ENCODE data around the gene TSPAN11.

Gene TSPAN11

GRCh38 chr12:30989754-30990153 is 63.2 kb downstream of the TSPAN11 start:
- Histone ChIP-seq H3K4me3 (ENCODE audit: low read depth, low read length, poor library complexity, severe bottlenecking) (no peak overlapping the region), H3K4me1 (ENCODE audit: insufficient read depth, low read length, severe bottlenecking) (peaks cover 43% of the 10 kb centered on the region), H3K36me3 (ENCODE audit: insufficient read depth, low read length) (no peaks in the 10 kb centered on the region), H3K27ac (ENCODE audit: low read depth, low read length, poor library complexity, severe bottlenecking) (peak overlapping the region; percentile 53), H3K9me2 (ENCODE audit: low read depth, low read length) (no peaks in the 10 kb centered on the region), H2AFZ (ENCODE audit: low read length) (no peak overlapping the region), H3K27me3 (ENCODE audit: insufficient read depth, low read length) (no peaks in the 10 kb centered on the region), H3K9ac (ENCODE audit: low read length) (no peak overlapping the region; the same call in 1 of the 2 replicates), H3K9me3 (ENCODE audit: low read length) (no peaks in the 10 kb centered on the region), H4K20me1 (ENCODE audit: insufficient read depth, low read length) (no peaks in the 10 kb centered on the region), H3K79me2 (ENCODE audit: insufficient read depth, low read length) (no peaks in the 10 kb centered on the region), H3F3A (ENCODE audit: insufficient read depth, low read length) (no peaks in the 10 kb centered on the region), H3K4me2 (ENCODE audit: low read length) (no peak overlapping the region; the same call in 1 of the 2 replicates)
- TF ChIP-seq CTCF (IDR thresholded peaks at IDR 0.05; ENCODE audit: low read length) (peak; percentile 81), EZH2 (IDR thresholded peaks at IDR 0.05; ENCODE audit: borderline replicate concordance, low read length) (no peak)

DNA sequence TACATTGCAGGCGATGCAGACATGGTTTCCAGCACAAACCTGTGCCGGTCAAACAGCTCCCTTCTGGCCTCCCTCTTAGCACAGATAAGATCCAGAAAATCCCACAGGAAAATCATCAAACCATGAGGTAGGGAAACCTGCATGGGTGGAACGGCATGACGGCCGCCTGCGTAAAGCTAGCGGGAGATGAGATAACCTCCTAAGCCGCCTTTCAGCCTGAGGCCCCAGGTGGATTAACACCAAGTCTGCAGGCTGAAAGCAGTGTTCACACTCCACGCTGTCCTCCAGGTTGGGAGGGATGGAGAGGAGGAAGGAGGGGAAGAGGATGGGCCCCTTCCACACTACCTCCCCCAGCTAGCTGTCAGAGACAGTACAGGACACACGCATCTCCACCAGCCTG is 63.8 kb downstream of the TSPAN11 start:
- Histone ChIP-seq H3K79me2 (ENCODE audit: insufficient read depth, low read length) (no peaks in the 10 kb centered on the region), H3K9me3 (ENCODE audit: low read length) (no peaks in the 10 kb centered on the region), H2AFZ (ENCODE audit: low read length) (no peak overlapping the region), H3K9ac (ENCODE audit: low read length) (no peak overlapping the region), H3K9me2 (ENCODE audit: low read depth, low read length) (no peaks in the 10 kb centered on the region), H3K4me1 (ENCODE audit: insufficient read depth, low read length, severe bottlenecking) (peaks cover 43% of the 10 kb centered on the region), H3K4me2 (ENCODE audit: low read length) (no peak overlapping the region), H3F3A (ENCODE audit: insufficient read depth, low read length) (no peaks in the 10 kb centered on the region), H3K27me3 (ENCODE audit: insufficient read depth, low read length) (no peaks in the 10 kb centered on the region), H3K27ac (ENCODE audit: low read depth, low read length, poor library complexity, severe bottlenecking) (no peak overlapping the region), H4K20me1 (ENCODE audit: insufficient read depth, low read length) (no peaks in the 10 kb centered on the region), H3K4me3 (ENCODE audit: low read depth, low read length, poor library complexity, severe bottlenecking) (no peak overlapping the region), H3K36me3 (ENCODE audit: insufficient read depth, low read length) (no peaks in the 10 kb centered on the region)
- TF ChIP-seq CTCF (IDR thresholded peaks at IDR 0.05; ENCODE audit: low read length) (no peak), EZH2 (IDR thresholded peaks at IDR 0.05; ENCODE audit: borderline replicate concordance, low read length) (no peak)

GRCh38 chr12:30990776-30991175 is 64.2 kb downstream of the TSPAN11 start:
- Histone ChIP-seq H3K4me3 (ENCODE audit: low read depth, low read length, poor library complexity, severe bottlenecking) (no peak overlapping the region), H3K79me2 (ENCODE audit: insufficient read depth, low read length) (no peaks in the 10 kb centered on the region), H3K4me1 (ENCODE audit: insufficient read depth, low read length, severe bottlenecking) (peaks cover 43% of the 10 kb centered on the region), H3K36me3 (ENCODE audit: insufficient read depth, low read length) (no peaks in the 10 kb centered on the region), H3K9ac (ENCODE audit: low read length) (no peak overlapping the region), H3K4me2 (ENCODE audit: low read length) (no peak overlapping the region), H4K20me1 (ENCODE audit: insufficient read depth, low read length) (no peaks in the 10 kb centered on the region), H3K27ac (ENCODE audit: low read depth, low read length, poor library complexity, severe bottlenecking) (no peak overlapping the region), H3F3A (ENCODE audit: insufficient read depth, low read length) (no peaks in the 10 kb centered on the region), H2AFZ (ENCODE audit: low read length) (no peak overlapping the region), H3K27me3 (ENCODE audit: insufficient read depth, low read length) (no peaks in the 10 kb centered on the region), H3K9me2 (ENCODE audit: low read depth, low read length) (no peaks in the 10 kb centered on the region), H3K9me3 (ENCODE audit: low read length) (no peaks in the 10 kb centered on the region)
- TF ChIP-seq EZH2 (IDR thresholded peaks at IDR 0.05; ENCODE audit: borderline replicate concordance, low read length) (no peak), CTCF (IDR thresholded peaks at IDR 0.05; ENCODE audit: low read length) (no peak)

All from OCI-LY1 (cell line).